HUES64 (cell line): Measurements from ENCODE around the gene EID3.
A peak's percentile ranks its signal among the peaks of the same experiment; 100 is the strongest.

Source experiments
- H3K27ac ChIP-seq: 2 replicates; pipeline ENCODE4 v1.7.0; 2013; ENCODE audit warnings: low read depth, low read length, inconsistent platforms
- H3K27me3 ChIP-seq: 2 replicates; pipeline ENCODE4 v1.6.1; 2013; ENCODE audit warnings: mild to moderate bottlenecking, low read length; ENCODE audit not compliant: insufficient read depth
- H3K36me3 ChIP-seq: 2 replicates; pipeline ENCODE4 v1.6.1; 2013; ENCODE audit warnings: mild to moderate bottlenecking, low read length; ENCODE audit not compliant: insufficient read depth
- H3K4me1 ChIP-seq: 2 replicates; pipeline ENCODE4 v1.6.1; 2013; ENCODE audit warnings: mild to moderate bottlenecking, low read length, moderate library complexity; ENCODE audit not compliant: insufficient read depth
- H3K4me3 ChIP-seq: 2 replicates; pipeline ENCODE4 v1.5.1; 2013; ENCODE audit warnings: mild to moderate bottlenecking, low read length, moderate library complexity
- H3K9ac ChIP-seq: 2 replicates; pipeline ENCODE4 v1.6.1; 2013; ENCODE audit warnings: mild to moderate bottlenecking, low read depth, low read length
- H3K9me3 ChIP-seq: 2 replicates; pipeline ENCODE4 v1.6.1; 2013; ENCODE audit warnings: low read depth, low read length; ENCODE audit not compliant: insufficient read depth
- WGBS: fragments of 150-250, 120-280 bp; methylation state at CpG from one replicate; pipeline ENCODE4 v1.1.7; 2013; ENCODE audit warnings: missing lambda C conversion rate; 5-methylcytosine and 5-hydroxymethylcytosine counted together

The EID3 gene

DNA sequence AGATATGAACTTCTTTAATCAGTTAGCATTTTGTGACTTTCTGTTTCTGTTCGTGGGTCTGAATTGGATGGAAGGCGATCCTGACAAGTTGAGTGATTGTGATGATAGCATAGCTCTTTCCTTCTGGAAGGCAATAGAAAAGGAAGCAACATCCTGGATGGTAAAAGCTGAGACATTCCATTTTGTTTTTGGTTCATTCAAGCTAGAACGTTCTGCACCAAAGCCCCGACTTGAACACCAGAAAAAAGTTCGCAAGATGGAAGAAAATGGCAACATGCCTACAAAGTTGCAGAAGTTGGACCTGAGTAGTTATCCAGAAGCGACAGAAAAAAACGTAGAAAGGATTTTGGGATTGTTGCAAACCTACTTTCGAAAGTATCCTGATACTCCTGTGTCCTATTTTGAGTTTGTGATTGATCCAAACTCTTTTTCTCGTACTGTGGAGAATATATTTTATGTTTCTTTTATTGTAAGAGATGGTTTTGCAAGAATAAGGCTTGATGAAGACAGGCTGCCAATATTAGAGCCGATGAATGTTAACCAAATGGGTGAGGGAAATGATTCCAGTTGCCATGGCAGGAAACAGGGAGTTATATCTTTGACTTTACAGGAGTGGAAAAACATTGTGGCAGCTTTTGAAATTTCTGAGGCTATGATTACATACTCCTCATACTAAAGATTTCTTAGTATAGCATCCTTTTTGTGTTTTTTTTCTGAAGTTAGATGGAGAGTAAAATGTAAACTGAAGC, 896 bp downstream of the EID3 start:
- no peak overlapping the region for H3K9ac ChIP-seq
- peaks cover 32% of the 10 kb centered on the region for H3K36me3 ChIP-seq

GRCh38 chr12:104305349-104305748, 1.8 kb downstream of the EID3 start:
- H3K27ac ChIP-seq: no peak overlapping the region
- 88% methylated on average over 2 of the region's 2 CpGs for WGBS

More for the DNA sequence above, 896 bp downstream of the EID3 start:
- WGBS: 94% methylated on average over 10 of the region's 10 CpGs
- peak overlapping the region; percentile 27; the same call in 1 of the 2 replicates for H3K4me3 ChIP-seq
- H3K27me3 ChIP-seq: no peaks in the 10 kb centered on the region
- H3K27ac ChIP-seq: no peak overlapping the region
- H3K9me3 ChIP-seq: no peaks in the 10 kb centered on the region
- H3K4me1 ChIP-seq: peaks cover 20% of the 10 kb centered on the region

GRCh38 chr12:104306376-104306775, 2.8 kb downstream of the EID3 start:
- Histone ChIP-seq H3K4me1 (peaks cover 20% of the 10 kb centered on the region), H3K9ac (no peak overlapping the region), H3K36me3 (peaks cover 34% of the 10 kb centered on the region), H3K27me3 (no peaks in the 10 kb centered on the region), H3K27ac (no peak overlapping the region), H3K9me3 (no peaks in the 10 kb centered on the region), H3K4me3 (no peak overlapping the region)
- WGBS: 92% methylated on average over 2 of the region's 2 CpGs

More at GRCh38 chr12:104305349-104305748, 1.8 kb downstream of the EID3 start:
- Histone ChIP-seq H3K36me3 (peaks cover 30% of the 10 kb centered on the region), H3K9me3 (no peaks in the 10 kb centered on the region), H3K9ac (no peak overlapping the region), H3K4me1 (peaks cover 20% of the 10 kb centered on the region), H3K27me3 (no peaks in the 10 kb centered on the region), H3K4me3 (no peak overlapping the region)

DNA sequence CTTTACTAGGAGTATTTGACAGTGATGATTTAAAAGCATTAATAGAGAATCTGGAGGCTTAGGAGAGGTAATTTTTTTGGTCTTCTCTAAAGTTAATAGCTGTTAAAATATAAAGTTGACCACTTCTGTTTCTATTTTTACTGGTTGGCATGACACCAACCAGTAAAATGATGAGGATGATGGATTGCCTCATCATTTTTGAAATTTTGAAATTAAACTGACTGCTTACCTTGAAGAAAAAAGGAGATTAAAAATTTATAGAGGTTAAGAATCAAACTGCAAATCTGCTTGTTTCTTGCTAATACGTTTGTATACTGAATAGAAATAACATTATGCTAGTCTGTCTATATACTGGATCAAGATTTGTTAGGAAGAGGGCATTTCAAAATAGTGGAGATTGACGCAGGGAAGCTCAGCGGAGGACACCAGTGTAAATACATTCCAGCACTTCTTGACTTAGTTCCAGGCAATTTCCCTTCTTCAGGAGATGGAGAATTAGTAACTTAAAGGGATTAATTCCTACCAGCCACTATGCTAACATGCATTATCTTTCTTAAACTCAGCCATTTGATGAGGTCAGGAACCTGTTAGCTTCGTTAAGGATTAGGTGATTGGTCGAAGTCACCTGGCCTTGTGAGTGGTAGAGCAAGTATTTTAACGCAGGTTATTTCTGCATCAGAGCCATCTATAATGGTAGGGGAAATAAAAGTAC, 3.6 kb downstream of the EID3 start:
- Histone ChIP-seq H3K4me1 (peaks cover 14% of the 10 kb centered on the region), H3K9me3 (no peaks in the 10 kb centered on the region), H3K9ac (no peak overlapping the region), H3K27ac (no peak overlapping the region), H3K36me3 (peaks cover 42% of the 10 kb centered on the region), H3K4me3 (no peak overlapping the region), H3K27me3 (no peaks in the 10 kb centered on the region)
- WGBS: 93% methylated on average over 6 of the region's 6 CpGs

GRCh38 chr12:104307655-104308000, 4.1 kb downstream of the EID3 start:
- peaks cover 13% of the 10 kb centered on the region for H3K4me1 ChIP-seq
- no peaks in the 10 kb centered on the region for H3K27me3 ChIP-seq
- no peak overlapping the region for H3K9ac ChIP-seq
- H3K4me3 ChIP-seq: no peak overlapping the region
- H3K27ac ChIP-seq: no peak overlapping the region
- H3K36me3 ChIP-seq: peaks cover 47% of the 10 kb centered on the region
- no peaks in the 10 kb centered on the region for H3K9me3 ChIP-seq

- H3K36me3 ChIP-seq: peaks cover 57% of the 10 kb centered on the region
- H3K4me3 ChIP-seq: no peak overlapping the region
- 97% methylated on average over 4 of the region's 4 CpGs for WGBS
- no peaks in the 10 kb centered on the region for H3K27me3 ChIP-seq
- H3K27ac ChIP-seq: no peak overlapping the region
- H3K9ac ChIP-seq: no peak overlapping the region
- no peaks in the 10 kb centered on the region for H3K9me3 ChIP-seq
- peaks cover 8% of the 10 kb centered on the region for H3K4me1 ChIP-seq
These were observed 6.0 kb downstream of the EID3 start for GRCh38 chr12:104309446-104309993.

GRCh38 chr12:104310751-104311633, 7.5 kb downstream of the EID3 start:
- no peaks in the 10 kb centered on the region for H3K9me3 ChIP-seq
- peaks cover 5% of the 10 kb centered on the region; the same call in 1 of the 2 replicates for H3K4me1 ChIP-seq
- no peaks in the 10 kb centered on the region for H3K27me3 ChIP-seq
- H3K4me3 ChIP-seq: no peak overlapping the region
- no peak overlapping the region for H3K27ac ChIP-seq
- 97% methylated on average over 5 of the region's 5 CpGs for WGBS
- H3K9ac ChIP-seq: no peak overlapping the region
- peaks cover 66% of the 10 kb centered on the region for H3K36me3 ChIP-seq

DNA sequence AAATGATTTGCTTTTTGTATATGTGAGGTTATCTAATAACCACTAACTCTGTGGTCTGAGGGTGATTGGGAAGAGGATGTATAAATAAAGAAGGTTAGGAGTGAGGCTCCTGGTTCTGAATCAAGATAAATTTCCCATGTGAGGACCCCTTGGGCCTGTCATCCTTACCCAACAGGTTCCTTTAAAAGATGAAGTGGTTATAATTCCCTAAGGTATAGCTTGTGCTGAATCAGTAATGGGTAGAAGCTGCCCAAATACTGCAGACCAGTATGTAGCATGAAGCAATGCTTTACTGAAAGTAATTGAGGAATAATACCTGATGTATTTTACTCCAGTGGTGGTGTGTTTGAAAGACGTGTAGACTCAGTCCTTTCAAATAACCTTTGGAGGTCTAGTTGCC, 8.7 kb downstream of the EID3 start:
- peaks cover 76% of the 10 kb centered on the region for H3K36me3 ChIP-seq

DNA sequence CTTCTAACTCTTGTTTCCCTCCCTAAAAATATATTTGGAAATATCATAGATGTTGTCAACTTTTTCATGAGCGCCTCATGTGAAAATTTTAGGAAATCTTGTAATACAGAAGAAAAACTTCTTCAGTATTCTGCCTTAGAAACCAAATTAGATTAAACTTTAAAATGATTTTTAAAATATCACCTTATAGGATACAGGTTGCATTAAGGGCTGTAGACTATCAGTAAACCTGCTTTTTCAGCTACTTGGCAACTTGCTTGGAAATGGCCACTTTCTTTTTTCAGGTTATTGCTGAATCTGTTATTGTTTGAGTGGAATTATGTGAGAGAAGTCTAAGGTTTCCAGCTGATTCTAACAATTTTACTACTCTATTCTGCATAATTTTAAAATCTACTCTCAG, 9.1 kb downstream of the EID3 start:
- Histone ChIP-seq H3K27ac (no peak overlapping the region), H3K9ac (no peak overlapping the region), H3K4me3 (no peak overlapping the region), H3K36me3 (peaks cover 80% of the 10 kb centered on the region), H3K4me1 (no peaks in the 10 kb centered on the region; the same call in 1 of the 2 replicates), H3K27me3 (no peaks in the 10 kb centered on the region), H3K9me3 (no peaks in the 10 kb centered on the region)
- 100% methylated on average over 1 of the region's 1 CpG for WGBS

More for the DNA sequence above, 8.7 kb downstream of the EID3 start:
- WGBS: 100% methylated on average over 1 of the region's 1 CpG
- Histone ChIP-seq H3K4me3 (no peak overlapping the region), H3K27ac (no peak overlapping the region), H3K9ac (no peak overlapping the region), H3K9me3 (no peaks in the 10 kb centered on the region), H3K27me3 (no peaks in the 10 kb centered on the region), H3K4me1 (peaks cover 2% of the 10 kb centered on the region; the same call in 1 of the 2 replicates)

- WGBS: 71% methylated on average over 4 of the region's 4 CpGs
- peaks cover 91% of the 10 kb centered on the region for H3K36me3 ChIP-seq
- H3K9ac ChIP-seq: no peak overlapping the region
- H3K27me3 ChIP-seq: no peaks in the 10 kb centered on the region
- H3K9me3 ChIP-seq: no peaks in the 10 kb centered on the region
- no peak overlapping the region for H3K27ac ChIP-seq
- no peaks in the 10 kb centered on the region; the same call in 1 of the 2 replicates for H3K4me1 ChIP-seq
- no peak overlapping the region for H3K4me3 ChIP-seq
These were observed 10.2 kb downstream of the EID3 start for GRCh38 chr12:104313568-104314241.
